Neutrophil (primary cell): Measurements from ENCODE around the gene DMPK.

Experiments
- H3K27ac ChIP-seq: fragments of 200-600 bp; sonication (generic); 2 replicates; pipeline ENCODE4 v1.5.1; 2016; ENCODE audit warnings: mild to moderate bottlenecking, moderate library complexity
- H3K27me3 ChIP-seq: fragments of 200-600 bp; sonication (generic); 2 replicates; pipeline ENCODE4 v1.6.0; 2016; ENCODE audit warnings: mild to moderate bottlenecking
- H3K36me3 ChIP-seq: fragments of 200-600 bp; sonication (generic); 2 replicates; pipeline ENCODE4 v1.5.1; 2017
- H3K4me1 ChIP-seq, 2 experiments: fragments of 200-600 bp in 1 of 2; sonication (generic) in 1 of 2; 1 replicate in 1 of 2; 2 replicates in 1 of 2; pipeline versions ENCODE4 v1.5.1 to v1.6.1; 2013 to 2016; ENCODE audit warnings: low read depth in 1 of 2, low read length in 1 of 2, mild to moderate bottlenecking in 1 of 2, moderate library complexity in 1 of 2; ENCODE audit not compliant: control insufficient read depth in 1 of 2, insufficient read depth in 1 of 2
- H3K4me3 ChIP-seq, 2 experiments: fragments of 200-600 bp in 1 of 2; sonication (generic) in 1 of 2; 1 replicate in 1 of 2; 2 replicates in 1 of 2; pipeline ENCODE4 v1.5.1; 2013 to 2016; ENCODE audit warnings: low read depth in 1 of 2, low read length in 1 of 2, mild to moderate bottlenecking in 1 of 2, moderate library complexity in 1 of 2
- H3K9me3 ChIP-seq: fragments of 200-600 bp; sonication (generic); 2 replicates; pipeline ENCODE4 v1.5.1; 2016
- CTCF ChIP-seq: fragments of 200-600 bp; sonication (generic); IDR thresholded peaks from 2 replicates; pipeline ENCODE4 v1.5.1; 2016; ENCODE audit warnings: antibody characterized with exemption

The DMPK gene

GRCh38 chr19:45782162-45782691, at the start of gene DMPK:
DMPK (minus strand) TSS chr19:45782490; CDS start chr19:45782352, 138 bp downstream.
- peaks cover 100% of the 10 kb centered on the region for H3K27me3 ChIP-seq
- H3K36me3 ChIP-seq = peaks cover 12% of the 10 kb centered on the region
- H3K4me3 ChIP-seq = no peak within 1 kb of the TSS
- H3K4me1 ChIP-seq = peaks cover 6 to 11% of the 10 kb centered on the region in 2 experiments
- no peak for TF ChIP-seq CTCF
- H3K9me3 ChIP-seq = no peaks in the 10 kb centered on the region
- no peak within 1 kb of the TSS for H3K27ac ChIP-seq

GRCh38 chr19:45828945-45829344, 46.7 kb upstream of the DMPK start:
- no peaks in the 10 kb centered on the region for H3K9me3 ChIP-seq
- H3K36me3 ChIP-seq = peaks cover 95% of the 10 kb centered on the region
- no peaks in the 10 kb centered on the region for H3K27me3 ChIP-seq
- no peak overlapping the region for H3K4me3 ChIP-seq
- no peak for TF ChIP-seq CTCF
- H3K4me1 ChIP-seq = no peaks in the 10 kb centered on the region
- no peak overlapping the region for H3K27ac ChIP-seq

GRCh38 chr19:45828523-45828922, 46.2 kb upstream of the DMPK start:
- no peaks in the 10 kb centered on the region for H3K27me3 ChIP-seq

GRCh38 chr19:45827459-45828093, 45.3 kb upstream of the DMPK start:
- Histone ChIP-seq H3K27ac (no peak overlapping the region), H3K4me3 (no peak overlapping the region), H3K9me3 (no peaks in the 10 kb centered on the region), H3K27me3 (no peaks in the 10 kb centered on the region), H3K36me3 (peaks cover 100% of the 10 kb centered on the region), H3K4me1 (no peaks in the 10 kb centered on the region)
- no peak for TF ChIP-seq CTCF

More at GRCh38 chr19:45828523-45828922, 46.2 kb upstream of the DMPK start:
- H3K4me3 ChIP-seq = no peak overlapping the region
- H3K9me3 ChIP-seq = no peaks in the 10 kb centered on the region
- H3K4me1 ChIP-seq = no peaks in the 10 kb centered on the region
- H3K36me3 ChIP-seq = peaks cover 95% of the 10 kb centered on the region
- H3K27ac ChIP-seq = no peak overlapping the region
- no peak for TF ChIP-seq CTCF

- Histone ChIP-seq H3K27ac (no peak overlapping the region), H3K4me1 (no peaks in the 10 kb centered on the region), H3K4me3 (no peak overlapping the region), H3K36me3 (peaks cover 98% of the 10 kb centered on the region), H3K27me3 (no peaks in the 10 kb centered on the region), H3K9me3 (no peaks in the 10 kb centered on the region)
- TF ChIP-seq CTCF = no peak
These were observed 44.6 kb upstream of the DMPK start for GRCh38 chr19:45826934-45827333.
